ENCODE data around the gene RNF41. TPM values are rescaled to one million over a fixed set of nuclear protein-coding genes. Genes with fewer than 3 reads are reported as not detected.

Gene RNF41
- total RNA-seq, 1 donor: 75.0 TPM

GRCh38 chr12:56224102-56224701 is 2.5 kb upstream of the RNF41 start, which contains the start of gene NABP2:
Gene NABP2 (plus strand): TSS chr12:56224342. CDS start chr12:56224857, 515 bp downstream.
- peak; percentile 99 for DNase-seq (ENCODE audit: low read depth)
- TF ChIP-seq CTCF (IDR thresholded peaks at IDR 0.05; ENCODE audit: insufficient read depth, low read length): peak; percentile 78
- peak within 1 kb of the TSS; percentile 81 for H3K4me3 ChIP-seq (ENCODE audit: low read depth, low read length)

GRCh38 chr12:56223571-56224101 is 1.9 kb upstream of the RNF41 start:
- peak overlapping the region; percentile 51 for H3K4me3 ChIP-seq (ENCODE audit: low read depth, low read length)
- no peak for DNase-seq (ENCODE audit: low read depth)
- TF ChIP-seq CTCF (IDR thresholded peaks at IDR 0.05; ENCODE audit: insufficient read depth, low read length): no peak

GRCh38 chr12:56222531-56222895 is 791 bp upstream of the RNF41 start:
- TF ChIP-seq CTCF (IDR thresholded peaks at IDR 0.05; ENCODE audit: insufficient read depth, low read length): no peak
- no peak for DNase-seq (ENCODE audit: low read depth)
- peak overlapping the region; percentile 94 for H3K4me3 ChIP-seq (ENCODE audit: low read depth, low read length)

GRCh38 chr12:56221232-56221756 is 428 bp downstream of the RNF41 start:
- TF ChIP-seq CTCF (IDR thresholded peaks at IDR 0.05; ENCODE audit: insufficient read depth, low read length): no peak
- peak; percentile 94 for DNase-seq (ENCODE audit: low read depth)

GRCh38 chr12:56220611-56221231 is 1.0 kb downstream of the RNF41 start:
- DNase-seq (ENCODE audit: low read depth): peak; percentile 74
- no peak for TF ChIP-seq CTCF (IDR thresholded peaks at IDR 0.05; ENCODE audit: insufficient read depth, low read length)
- peak overlapping the region; percentile 94 for H3K4me3 ChIP-seq (ENCODE audit: low read depth, low read length)

More at GRCh38 chr12:56221232-56221756, 428 bp downstream of the RNF41 start:
- H3K4me3 ChIP-seq (ENCODE audit: low read depth, low read length): peak overlapping the region; percentile 94

GRCh38 chr12:56219840-56220239 is 1.9 kb downstream of the RNF41 start:
- no peak for TF ChIP-seq CTCF (IDR thresholded peaks at IDR 0.05; ENCODE audit: insufficient read depth, low read length)
- peak overlapping the region; percentile 47 for H3K4me3 ChIP-seq (ENCODE audit: low read depth, low read length)
- DNase-seq (ENCODE audit: low read depth): no peak

Data from fibroblast of the aortic adventitia (primary cell).